Panc1 (cell line): ENCODE measurements around the gene ZMIZ2.

Experiments
- SIN3A ChIP-seq: IDR thresholded peaks from 2 replicates; pipeline ENCODE4 v1.6.1; 2012; ENCODE audit warnings: low read depth, mild to moderate bottlenecking, low read length, moderate library complexity, borderline replicate concordance; ENCODE audit not compliant: insufficient read depth
- TCF7L2 ChIP-seq: IDR thresholded peaks from 2 replicates; pipeline ENCODE4 v1.6.1; 2011; ENCODE audit warnings: mild to moderate bottlenecking, low read depth, low read length, inconsistent platforms
- TF ChIP-seq, protein P1 (sequence below): fragments of 450-650 bp; IDR thresholded peaks from 2 replicates; pipeline ENCODE4 v1.5.1; 2017; ENCODE audit warnings: mild to moderate bottlenecking
- TF ChIP-seq, protein P2 (sequence below), 2 experiments: IDR thresholded peaks; 2 replicates each; pipeline ENCODE4 v1.6.1; 2011 to 2012; ENCODE audit warnings: low read depth in 2 of 2, control low read depth in 1 of 2, low read length in 1 of 2, mild to moderate bottlenecking in 1 of 2, moderate library complexity in 1 of 2; ENCODE audit not compliant: insufficient read depth in 1 of 2

DNA sequence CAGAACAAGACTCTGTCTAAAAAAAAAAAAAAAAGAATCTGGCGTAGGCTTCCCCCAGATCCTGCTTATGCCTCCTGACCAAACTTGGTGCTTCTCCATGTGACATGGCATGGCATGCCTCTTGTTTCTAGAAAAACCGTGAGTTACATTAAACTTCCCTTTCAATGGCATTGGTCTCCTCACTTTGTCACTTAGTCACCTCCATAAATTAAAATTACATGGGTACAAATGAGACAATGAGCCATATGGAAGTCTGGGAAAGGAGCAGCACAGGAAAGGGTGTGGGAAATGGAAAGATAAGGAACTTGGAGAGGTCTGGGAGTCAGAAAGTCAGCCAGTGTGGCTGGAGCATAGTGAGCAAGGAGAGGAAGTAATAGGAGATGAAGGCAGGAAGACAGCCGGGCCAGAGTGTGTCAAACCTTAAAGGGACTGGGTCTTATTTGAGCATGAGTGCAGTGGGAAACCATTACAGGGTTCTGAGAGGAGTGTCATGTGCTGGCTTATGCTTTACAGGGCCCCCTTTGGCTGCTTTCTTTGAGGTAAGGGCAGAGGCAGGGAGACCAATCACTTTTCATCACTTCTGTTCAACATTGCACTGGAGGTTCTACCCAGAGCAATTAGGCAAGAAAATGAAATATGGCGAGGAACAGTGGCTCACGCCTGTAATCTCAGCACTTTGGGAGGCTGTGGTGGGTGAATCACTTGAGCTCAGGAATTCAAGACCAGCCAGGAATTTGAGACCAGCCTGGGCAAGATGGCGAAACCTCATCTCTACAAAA lies 21.3 kb upstream of the ZMIZ2 start:
- TF ChIP-seq, protein P1, sequence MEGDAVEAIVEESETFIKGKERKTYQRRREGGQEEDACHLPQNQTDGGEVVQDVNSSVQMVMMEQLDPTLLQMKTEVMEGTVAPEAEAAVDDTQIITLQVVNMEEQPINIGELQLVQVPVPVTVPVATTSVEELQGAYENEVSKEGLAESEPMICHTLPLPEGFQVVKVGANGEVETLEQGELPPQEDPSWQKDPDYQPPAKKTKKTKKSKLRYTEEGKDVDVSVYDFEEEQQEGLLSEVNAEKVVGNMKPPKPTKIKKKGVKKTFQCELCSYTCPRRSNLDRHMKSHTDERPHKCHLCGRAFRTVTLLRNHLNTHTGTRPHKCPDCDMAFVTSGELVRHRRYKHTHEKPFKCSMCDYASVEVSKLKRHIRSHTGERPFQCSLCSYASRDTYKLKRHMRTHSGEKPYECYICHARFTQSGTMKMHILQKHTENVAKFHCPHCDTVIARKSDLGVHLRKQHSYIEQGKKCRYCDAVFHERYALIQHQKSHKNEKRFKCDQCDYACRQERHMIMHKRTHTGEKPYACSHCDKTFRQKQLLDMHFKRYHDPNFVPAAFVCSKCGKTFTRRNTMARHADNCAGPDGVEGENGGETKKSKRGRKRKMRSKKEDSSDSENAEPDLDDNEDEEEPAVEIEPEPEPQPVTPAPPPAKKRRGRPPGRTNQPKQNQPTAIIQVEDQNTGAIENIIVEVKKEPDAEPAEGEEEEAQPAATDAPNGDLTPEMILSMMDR: no peak
- TF ChIP-seq SIN3A (no peak), TCF7L2 (no peak)
- TF ChIP-seq, protein P2, sequence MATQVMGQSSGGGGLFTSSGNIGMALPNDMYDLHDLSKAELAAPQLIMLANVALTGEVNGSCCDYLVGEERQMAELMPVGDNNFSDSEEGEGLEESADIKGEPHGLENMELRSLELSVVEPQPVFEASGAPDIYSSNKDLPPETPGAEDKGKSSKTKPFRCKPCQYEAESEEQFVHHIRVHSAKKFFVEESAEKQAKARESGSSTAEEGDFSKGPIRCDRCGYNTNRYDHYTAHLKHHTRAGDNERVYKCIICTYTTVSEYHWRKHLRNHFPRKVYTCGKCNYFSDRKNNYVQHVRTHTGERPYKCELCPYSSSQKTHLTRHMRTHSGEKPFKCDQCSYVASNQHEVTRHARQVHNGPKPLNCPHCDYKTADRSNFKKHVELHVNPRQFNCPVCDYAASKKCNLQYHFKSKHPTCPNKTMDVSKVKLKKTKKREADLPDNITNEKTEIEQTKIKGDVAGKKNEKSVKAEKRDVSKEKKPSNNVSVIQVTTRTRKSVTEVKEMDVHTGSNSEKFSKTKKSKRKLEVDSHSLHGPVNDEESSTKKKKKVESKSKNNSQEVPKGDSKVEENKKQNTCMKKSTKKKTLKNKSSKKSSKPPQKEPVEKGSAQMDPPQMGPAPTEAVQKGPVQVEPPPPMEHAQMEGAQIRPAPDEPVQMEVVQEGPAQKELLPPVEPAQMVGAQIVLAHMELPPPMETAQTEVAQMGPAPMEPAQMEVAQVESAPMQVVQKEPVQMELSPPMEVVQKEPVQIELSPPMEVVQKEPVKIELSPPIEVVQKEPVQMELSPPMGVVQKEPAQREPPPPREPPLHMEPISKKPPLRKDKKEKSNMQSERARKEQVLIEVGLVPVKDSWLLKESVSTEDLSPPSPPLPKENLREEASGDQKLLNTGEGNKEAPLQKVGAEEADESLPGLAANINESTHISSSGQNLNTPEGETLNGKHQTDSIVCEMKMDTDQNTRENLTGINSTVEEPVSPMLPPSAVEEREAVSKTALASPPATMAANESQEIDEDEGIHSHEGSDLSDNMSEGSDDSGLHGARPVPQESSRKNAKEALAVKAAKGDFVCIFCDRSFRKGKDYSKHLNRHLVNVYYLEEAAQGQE (IDR thresholded peaks at IDR 0.05; ENCODE audit: insufficient read depth in 1 of 2, low read depth in 2 of 2, low read length in 1 of 2): no peak
